Ishikawa (cell line): ENCODE results near the gene ATP5PF.

Experiments
- CEBPB ChIP-seq: IDR thresholded peaks from 2 replicates; pipeline ENCODE4 v1.6.1; 2012
- CREB1 ChIP-seq: IDR thresholded peaks from 2 replicates; pipeline ENCODE4 v1.6.1; 2012; ENCODE audit warnings: low read depth
- EGR1 ChIP-seq: IDR thresholded peaks from 2 replicates; pipeline ENCODE4 v1.6.1; 2012
- EP300 ChIP-seq: IDR thresholded peaks from 2 replicates; pipeline ENCODE4 v1.6.1; 2012; ENCODE audit warnings: borderline replicate concordance
- FOXM1 ChIP-seq: IDR thresholded peaks from 2 replicates; pipeline ENCODE4 v1.6.1; 2012; ENCODE audit warnings: low read depth, borderline replicate concordance
- NFIC ChIP-seq: IDR thresholded peaks from 2 replicates; pipeline ENCODE4 v1.6.1; 2012
- RAD21 ChIP-seq: IDR thresholded peaks from 2 replicates; pipeline ENCODE4 v1.6.1; 2012; ENCODE audit warnings: low read depth
- TAF1 ChIP-seq: IDR thresholded peaks from 2 replicates; pipeline ENCODE4 v1.6.1; 2012; ENCODE audit warnings: low read depth, mild to moderate bottlenecking
- TCF12 ChIP-seq: IDR thresholded peaks from 2 replicates; pipeline ENCODE4 v1.6.1; 2012; ENCODE audit warnings: low read depth
- TEAD4 ChIP-seq: IDR thresholded peaks from 2 replicates; pipeline ENCODE4 v1.6.1; 2012
- YY1 ChIP-seq: IDR thresholded peaks from 2 replicates; pipeline ENCODE4 v1.6.1; 2012; ENCODE audit warnings: low read depth
- ZBTB7A ChIP-seq: IDR thresholded peaks from 2 replicates; pipeline ENCODE4 v1.6.1; 2012; ENCODE audit warnings: low read depth
- TF ChIP-seq, protein P1 (sequence below): IDR thresholded peaks from 2 replicates; pipeline ENCODE4 v1.6.1; 2012; ENCODE audit warnings: low read depth, mild to moderate bottlenecking
- TF ChIP-seq, protein P2 (sequence below): IDR thresholded peaks from 2 replicates; pipeline ENCODE4 v1.6.1; 2012
- TF ChIP-seq, protein P3 (sequence below): IDR thresholded peaks from 2 replicates; pipeline ENCODE4 v1.6.1; 2012

Gene ATP5PF

DNA sequence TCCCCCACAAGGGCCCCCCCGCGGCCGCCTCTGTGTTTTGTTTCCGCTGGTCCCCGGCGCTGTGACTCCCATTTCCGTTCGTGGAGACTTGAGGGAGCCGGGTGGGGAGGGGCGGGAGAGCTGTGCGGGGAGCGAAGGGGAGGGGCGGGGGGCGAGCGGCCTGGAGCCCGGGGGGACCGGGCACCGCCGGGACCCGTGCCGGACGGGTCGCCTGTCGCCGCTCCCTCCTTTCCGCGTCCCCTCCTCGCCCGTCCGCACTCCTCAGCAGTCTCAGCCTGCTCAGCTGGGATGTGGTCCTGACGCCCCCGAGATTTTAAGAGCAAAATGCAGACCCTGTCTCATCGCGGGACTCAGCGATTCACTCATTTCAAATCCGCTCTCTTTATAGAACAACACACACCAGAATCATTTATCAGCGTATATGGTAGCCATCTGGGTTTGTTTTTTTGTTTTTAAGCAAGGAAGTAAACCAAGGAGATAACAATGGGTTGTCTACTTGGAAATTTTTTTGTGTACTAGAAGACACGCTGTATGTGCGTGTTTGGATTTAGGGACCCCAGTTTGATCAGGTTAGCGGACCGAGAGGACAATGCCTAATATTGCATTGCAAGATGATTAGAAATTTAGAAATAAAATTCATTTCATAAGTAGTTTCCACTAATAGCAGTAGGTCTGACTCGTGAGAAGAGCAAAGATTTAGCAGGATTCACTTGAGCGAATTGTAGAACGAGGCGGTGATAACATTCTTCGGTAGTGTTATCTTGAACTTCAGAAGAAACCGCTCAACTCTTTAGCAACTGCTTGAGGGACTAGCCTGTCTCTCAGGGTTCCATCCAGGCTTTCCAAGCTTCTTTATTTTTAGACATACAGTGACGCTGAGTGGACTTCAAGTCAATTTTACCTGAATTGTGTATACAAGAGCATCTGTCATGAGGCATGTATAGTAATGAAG, 1.2 kb upstream of the ATP5PF start:
- TF ChIP-seq TCF12: no peak
- 0 out of 2 replicates have a peak, but pooled peaks have one; percentile 45 for TF ChIP-seq ZBTB7A
- no peak for TF ChIP-seq FOXM1
- TF ChIP-seq TEAD4: no peak

DNA sequence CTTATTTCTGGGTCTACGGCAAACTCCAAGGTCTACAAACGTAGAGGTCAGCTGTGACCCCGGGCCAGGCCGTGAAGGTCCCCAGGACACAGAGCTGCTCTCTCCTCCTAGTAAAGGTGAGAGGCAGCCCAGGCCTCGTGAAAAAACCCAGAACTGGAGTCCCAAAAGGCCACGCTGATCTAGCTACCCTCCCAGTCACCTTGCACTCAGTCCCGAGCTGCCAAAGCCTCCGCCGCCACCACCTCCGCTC, 125 bp downstream of the ATP5PF start:
- no peak for TF ChIP-seq TCF12
- TF ChIP-seq TAF1: peak; percentile 80; the same call in 1 of the 2 replicates
- TF ChIP-seq, protein P1, sequence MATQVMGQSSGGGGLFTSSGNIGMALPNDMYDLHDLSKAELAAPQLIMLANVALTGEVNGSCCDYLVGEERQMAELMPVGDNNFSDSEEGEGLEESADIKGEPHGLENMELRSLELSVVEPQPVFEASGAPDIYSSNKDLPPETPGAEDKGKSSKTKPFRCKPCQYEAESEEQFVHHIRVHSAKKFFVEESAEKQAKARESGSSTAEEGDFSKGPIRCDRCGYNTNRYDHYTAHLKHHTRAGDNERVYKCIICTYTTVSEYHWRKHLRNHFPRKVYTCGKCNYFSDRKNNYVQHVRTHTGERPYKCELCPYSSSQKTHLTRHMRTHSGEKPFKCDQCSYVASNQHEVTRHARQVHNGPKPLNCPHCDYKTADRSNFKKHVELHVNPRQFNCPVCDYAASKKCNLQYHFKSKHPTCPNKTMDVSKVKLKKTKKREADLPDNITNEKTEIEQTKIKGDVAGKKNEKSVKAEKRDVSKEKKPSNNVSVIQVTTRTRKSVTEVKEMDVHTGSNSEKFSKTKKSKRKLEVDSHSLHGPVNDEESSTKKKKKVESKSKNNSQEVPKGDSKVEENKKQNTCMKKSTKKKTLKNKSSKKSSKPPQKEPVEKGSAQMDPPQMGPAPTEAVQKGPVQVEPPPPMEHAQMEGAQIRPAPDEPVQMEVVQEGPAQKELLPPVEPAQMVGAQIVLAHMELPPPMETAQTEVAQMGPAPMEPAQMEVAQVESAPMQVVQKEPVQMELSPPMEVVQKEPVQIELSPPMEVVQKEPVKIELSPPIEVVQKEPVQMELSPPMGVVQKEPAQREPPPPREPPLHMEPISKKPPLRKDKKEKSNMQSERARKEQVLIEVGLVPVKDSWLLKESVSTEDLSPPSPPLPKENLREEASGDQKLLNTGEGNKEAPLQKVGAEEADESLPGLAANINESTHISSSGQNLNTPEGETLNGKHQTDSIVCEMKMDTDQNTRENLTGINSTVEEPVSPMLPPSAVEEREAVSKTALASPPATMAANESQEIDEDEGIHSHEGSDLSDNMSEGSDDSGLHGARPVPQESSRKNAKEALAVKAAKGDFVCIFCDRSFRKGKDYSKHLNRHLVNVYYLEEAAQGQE: no peak
- TF ChIP-seq NFIC: no peak

DNA sequence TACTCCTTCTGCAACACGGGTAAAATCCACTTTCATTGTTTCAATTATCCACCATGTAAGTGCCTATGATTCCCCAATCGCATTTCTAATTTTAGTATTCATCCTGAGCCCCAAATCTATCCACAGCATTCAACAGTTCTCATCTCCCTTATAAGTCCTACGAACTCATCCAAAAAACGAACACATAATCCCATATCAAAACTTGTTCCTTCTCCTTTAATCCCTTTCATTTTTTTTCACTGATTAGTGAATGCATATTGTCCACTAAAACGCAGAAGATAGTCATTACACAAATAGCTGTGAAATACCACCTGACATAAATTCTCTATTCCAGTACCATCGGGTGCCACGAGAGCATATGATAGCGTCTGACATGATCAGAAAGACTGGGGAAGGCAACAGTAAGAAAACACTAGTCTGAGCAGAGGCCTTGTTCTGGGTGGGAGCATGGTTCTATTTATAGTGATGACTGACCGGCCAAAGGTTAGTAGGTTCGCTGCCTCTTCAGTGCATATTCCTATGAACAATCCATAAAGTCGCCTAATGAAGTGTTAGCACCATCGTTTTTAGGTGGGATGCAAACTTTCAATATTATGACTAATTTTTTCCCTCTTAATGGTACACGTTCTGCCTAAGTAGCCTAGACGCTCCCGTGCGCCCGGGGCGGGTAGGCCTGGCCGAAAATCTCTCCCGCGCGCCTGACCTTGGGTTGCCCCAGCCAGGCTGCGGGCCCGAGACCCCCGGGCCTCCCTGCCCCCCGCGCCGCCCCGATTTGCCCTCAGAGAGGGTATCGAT, 648 bp downstream of the ATP5PF start:
- no peak for TF ChIP-seq TEAD4
- TF ChIP-seq NFIC: no peak
- no peak for TF ChIP-seq TAF1
- no peak for TF ChIP-seq CREB1
- no peak for TF ChIP-seq RAD21
- TF ChIP-seq TCF12: no peak
- TF ChIP-seq EP300: no peak
- no peak for TF ChIP-seq YY1
- no peak for TF ChIP-seq FOXM1
- TF ChIP-seq ZBTB7A: no peak
- TF ChIP-seq, protein P1: no peak
- no peak for TF ChIP-seq EGR1
- TF ChIP-seq CEBPB: no peak
- TF ChIP-seq, protein P2, sequence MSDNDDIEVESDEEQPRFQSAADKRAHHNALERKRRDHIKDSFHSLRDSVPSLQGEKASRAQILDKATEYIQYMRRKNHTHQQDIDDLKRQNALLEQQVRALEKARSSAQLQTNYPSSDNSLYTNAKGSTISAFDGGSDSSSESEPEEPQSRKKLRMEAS: no peak
- TF ChIP-seq, protein P3, sequence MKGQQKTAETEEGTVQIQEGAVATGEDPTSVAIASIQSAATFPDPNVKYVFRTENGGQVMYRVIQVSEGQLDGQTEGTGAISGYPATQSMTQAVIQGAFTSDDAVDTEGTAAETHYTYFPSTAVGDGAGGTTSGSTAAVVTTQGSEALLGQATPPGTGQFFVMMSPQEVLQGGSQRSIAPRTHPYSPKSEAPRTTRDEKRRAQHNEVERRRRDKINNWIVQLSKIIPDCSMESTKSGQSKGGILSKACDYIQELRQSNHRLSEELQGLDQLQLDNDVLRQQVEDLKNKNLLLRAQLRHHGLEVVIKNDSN: no peak

DNA sequence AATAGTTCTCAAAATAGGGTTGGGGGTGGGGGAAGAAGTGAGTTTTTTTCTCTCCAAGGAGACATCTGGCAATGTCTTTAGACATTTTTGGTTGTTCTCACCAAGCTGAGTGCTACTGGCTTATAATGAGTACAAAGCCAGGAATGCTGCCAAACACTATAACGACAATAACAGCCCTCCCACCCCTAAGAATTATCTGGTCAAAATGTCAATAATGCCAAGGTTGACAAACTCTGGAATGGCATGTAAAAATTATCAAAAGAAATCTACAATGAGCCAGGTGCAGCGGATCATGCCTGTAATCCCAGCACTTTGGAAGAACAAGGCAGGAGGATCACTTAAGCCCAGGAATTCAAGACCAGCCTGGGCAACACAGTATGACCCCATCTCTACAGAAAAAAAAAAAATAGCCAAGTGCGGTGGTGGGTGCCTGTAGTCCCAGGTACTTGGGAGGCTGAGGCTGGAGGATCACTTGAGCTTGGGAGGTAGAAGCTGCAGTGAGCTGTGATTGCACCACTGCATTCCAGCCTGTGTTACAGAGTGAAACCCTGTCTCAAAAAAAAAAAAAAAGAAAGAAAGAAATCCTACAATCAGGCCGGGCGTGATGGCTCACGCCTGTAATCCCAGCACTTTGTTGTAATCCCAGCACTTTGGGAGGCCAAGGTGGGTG, 2.5 kb downstream of the ATP5PF start:
- TF ChIP-seq RAD21 (no peak), EP300 (no peak), YY1 (no peak), CEBPB (no peak), TCF12 (no peak), ZBTB7A (no peak), TAF1 (no peak), TEAD4 (no peak), NFIC (no peak), EGR1 (no peak), FOXM1 (no peak), CREB1 (no peak)
- TF ChIP-seq, protein P2: no peak
- TF ChIP-seq, protein P1: no peak
- TF ChIP-seq, protein P3: no peak
